C4-2B (cell line): Measurements from ENCODE around the gene KIRREL2.

Experiments used
- ZFX ChIP-seq: fragments of 450-650 bp; IDR thresholded peaks from 2 replicates; pipeline ENCODE4 v1.6.1; 2017
- TF ChIP-seq, protein P1 (sequence below): fragments of 450-650 bp; conservative IDR thresholded peaks from 2 replicates; pipeline ENCODE4 v1.5.1; 2017; ENCODE audit warnings: mild to moderate bottlenecking

DNA sequence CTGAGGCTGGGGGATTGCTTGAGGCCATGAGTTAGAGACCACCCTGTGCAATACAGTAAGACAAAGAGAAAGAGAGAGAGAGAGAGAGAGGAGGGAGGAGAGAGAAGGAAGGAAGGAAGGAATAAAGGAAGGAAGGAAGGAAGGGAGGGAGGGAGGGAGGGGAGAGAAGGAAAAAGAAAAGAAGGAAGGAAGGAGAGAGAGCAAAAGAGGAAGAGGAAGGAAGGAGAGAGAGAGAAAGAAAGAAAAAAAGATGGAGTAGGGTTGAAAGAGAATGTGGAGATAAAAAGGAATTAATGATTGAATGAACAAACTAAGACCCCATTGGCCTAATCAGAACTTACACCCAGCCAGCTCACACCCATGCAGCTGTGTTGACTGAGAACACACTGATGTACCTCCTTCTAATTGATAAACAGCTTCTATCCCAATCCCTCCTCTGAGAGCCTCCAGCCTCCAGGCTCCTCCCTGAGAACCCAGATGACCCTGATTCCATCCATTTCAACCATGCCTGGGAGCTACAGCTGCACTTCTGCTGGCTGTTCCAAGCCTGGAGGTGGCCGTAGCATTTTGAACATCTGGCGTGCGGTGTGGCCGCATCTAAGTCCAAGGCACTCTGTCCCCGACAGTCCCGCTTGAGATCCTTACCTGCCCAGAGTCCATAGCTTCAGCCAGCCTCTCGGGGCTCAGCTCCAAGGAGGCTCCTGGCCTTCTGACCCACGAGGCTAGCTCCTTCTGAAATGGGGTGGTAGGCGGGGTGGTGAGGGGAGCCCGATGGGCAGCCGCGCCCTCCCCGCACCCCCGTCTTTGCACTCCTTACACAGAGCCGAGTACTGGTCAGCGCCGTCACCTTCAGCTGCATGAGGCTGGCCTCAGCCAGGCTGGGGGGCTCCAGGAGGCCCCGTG is 45.1 kb upstream of the KIRREL2 start:
- TF ChIP-seq, protein P1, sequence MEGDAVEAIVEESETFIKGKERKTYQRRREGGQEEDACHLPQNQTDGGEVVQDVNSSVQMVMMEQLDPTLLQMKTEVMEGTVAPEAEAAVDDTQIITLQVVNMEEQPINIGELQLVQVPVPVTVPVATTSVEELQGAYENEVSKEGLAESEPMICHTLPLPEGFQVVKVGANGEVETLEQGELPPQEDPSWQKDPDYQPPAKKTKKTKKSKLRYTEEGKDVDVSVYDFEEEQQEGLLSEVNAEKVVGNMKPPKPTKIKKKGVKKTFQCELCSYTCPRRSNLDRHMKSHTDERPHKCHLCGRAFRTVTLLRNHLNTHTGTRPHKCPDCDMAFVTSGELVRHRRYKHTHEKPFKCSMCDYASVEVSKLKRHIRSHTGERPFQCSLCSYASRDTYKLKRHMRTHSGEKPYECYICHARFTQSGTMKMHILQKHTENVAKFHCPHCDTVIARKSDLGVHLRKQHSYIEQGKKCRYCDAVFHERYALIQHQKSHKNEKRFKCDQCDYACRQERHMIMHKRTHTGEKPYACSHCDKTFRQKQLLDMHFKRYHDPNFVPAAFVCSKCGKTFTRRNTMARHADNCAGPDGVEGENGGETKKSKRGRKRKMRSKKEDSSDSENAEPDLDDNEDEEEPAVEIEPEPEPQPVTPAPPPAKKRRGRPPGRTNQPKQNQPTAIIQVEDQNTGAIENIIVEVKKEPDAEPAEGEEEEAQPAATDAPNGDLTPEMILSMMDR: no peak
- no peak for TF ChIP-seq ZFX
